HCT116 (cell line): ENCODE measurements around the gene RBM38. TPM values are rescaled to one million over a fixed set of nuclear protein-coding genes. Genes with fewer than 3 reads are reported as not detected.

ENCODE experiments used
- ATAC-seq: fragments of 200-7000 bp; cut with Tn5 transposase; 2 replicates; pipeline ENCODE4 v1.9.1; 2020; ENCODE audit warnings: mild to moderate bottlenecking, moderate library complexity
- BruUV-seq: library from RNA; stranded (reverse); fragments of 400-500 nt; replicated peaks from 2 replicates; lab custom pipeline; 2021; lab: Mats Ljungman, UMichigan
- CTCF ChIA-PET: fragments of 300-600 bp; sonication (Branson Sonifier 250); formaldehyde crosslinking; loops from one replicate; lab custom pipeline; 2021; ENCODE audit warnings: antibody characterized with exemption; lab: Charles Lee
- POLR2A ChIA-PET: fragments of 300-600, 350-600 bp; sonication (Branson Sonifier 250); formaldehyde crosslinking; loops from one replicate; lab custom pipeline; 2021; ENCODE audit warnings: antibody characterized with exemption; lab: Charles Lee
- RAD21 ChIA-PET, 2 experiments: fragments of 300-600 bp; sonication (Branson Sonifier 250); formaldehyde crosslinking; loops; one replicate each; lab custom pipeline; 2023; ENCODE audit warnings: low total read pairs in 2 of 2; ENCODE audit not compliant: uncharacterized antibody in 2 of 2, unreplicated experiment in 2 of 2, low non-redundant PET in 1 of 2; lab: Charles Lee
- DNase-seq: peaks from one replicate; pipeline ENCODE4 v3.0.0-alpha.2; 2010; ENCODE audit warnings: low read depth, low spot score
- H2AFZ ChIP-seq: fragments of 200-600 bp; shearing (Covaris generic), sonication (generic); 2 replicates; pipeline ENCODE4 v1.6.1; 2017; ENCODE audit warnings: low read depth, mixed run types, mixed read lengths, antibody characterized with exemption, low read length; ENCODE audit not compliant: poor library complexity, severe bottlenecking
- H3K27ac ChIP-seq: 2 replicates; pipeline ENCODE4 v1.5.1; 2012; ENCODE audit warnings: low read depth, low read length
- H3K27me3 ChIP-seq: fragments of 200-600 bp; sonication (generic); 2 replicates; pipeline ENCODE4 v1.6.1; 2016; ENCODE audit warnings: mixed run types, low read length, mixed read lengths; ENCODE audit not compliant: insufficient read depth
- H3K36me3 ChIP-seq, 2 experiments: fragments of 200-500 bp in 1 of 2; fragments of 200-600 bp in 1 of 2; sonication (Bioruptor generic) in 1 of 2; sonication (generic) in 1 of 2; 2 replicates each; pipeline versions ENCODE4 v1.5.1 to v1.6.1; 2014 to 2016; ENCODE audit warnings: low read length in 2 of 2, inconsistent platforms in 1 of 2, mixed read lengths in 1 of 2, mixed run types in 1 of 2; ENCODE audit not compliant: insufficient read depth in 2 of 2, control insufficient read depth in 1 of 2
- H3K4me1 ChIP-seq, 2 experiments: fragments of 200-600 bp in 1 of 2; sonication (generic) in 1 of 2; 2 replicates each; pipeline versions ENCODE4 v1.5.1 to v1.6.1; 2012 to 2017; ENCODE audit warnings: low read length in 2 of 2, inconsistent platforms in 1 of 2, mild to moderate bottlenecking in 1 of 2, mixed read lengths in 1 of 2, mixed run types in 1 of 2, moderate library complexity in 1 of 2; ENCODE audit not compliant: insufficient read depth in 2 of 2, control insufficient read depth in 1 of 2
- H3K4me2 ChIP-seq: fragments of 200-600 bp; sonication (generic); 2 replicates; pipeline ENCODE4 v1.6.1; 2017; ENCODE audit warnings: mixed run types, low read length, mixed read lengths
- H3K4me3 ChIP-seq, 2 experiments: fragments of 200-600 bp in 1 of 2; sonication (generic) in 1 of 2; replicated peaks in 1 of 2; 2 replicates each; pipeline ENCODE4 v1.5.1; 2011 to 2016; ENCODE audit warnings: low read length in 2 of 2, control low read depth in 1 of 2, low read depth in 1 of 2, mild to moderate bottlenecking in 1 of 2, mixed read lengths in 1 of 2, mixed run types in 1 of 2
- H3K79me2 ChIP-seq: fragments of 200-600 bp; sonication (generic); 2 replicates; pipeline ENCODE4 v1.6.1; 2017; ENCODE audit warnings: mild to moderate bottlenecking, mixed run types, low read length, moderate library complexity, mixed read lengths; ENCODE audit not compliant: insufficient read depth
- H3K9ac ChIP-seq: fragments of 200-600 bp; sonication (generic); 2 replicates; pipeline ENCODE4 v1.6.1; 2016; ENCODE audit warnings: low read length, mixed read lengths
- H3K9me2 ChIP-seq: fragments of 200-600 bp; sonication (generic), shearing (Covaris generic); 2 replicates; pipeline ENCODE4 v1.6.1; 2017; ENCODE audit warnings: mixed run types, mild to moderate bottlenecking, moderate library complexity; ENCODE audit not compliant: insufficient read depth
- H3K9me3 ChIP-seq, 2 experiments: fragments of 200-500 bp in 1 of 2; fragments of 200-600 bp in 1 of 2; sonication (Bioruptor generic) in 1 of 2; sonication (generic) in 1 of 2; 2 replicates each; pipeline ENCODE4 v1.6.1; 2014 to 2017; ENCODE audit warnings: low read length in 2 of 2, mixed read lengths in 2 of 2, inconsistent platforms in 1 of 2, low read depth in 1 of 2, mild to moderate bottlenecking in 1 of 2, mixed run types in 1 of 2, moderate library complexity in 1 of 2; ENCODE audit not compliant: control insufficient read depth in 1 of 2, insufficient read depth in 1 of 2
- H4K20me1 ChIP-seq: fragments of 200-600 bp; sonication (generic), shearing (Covaris generic); 2 replicates; pipeline ENCODE4 v1.6.1; 2017; ENCODE audit warnings: mixed run types, mild to moderate bottlenecking, moderate library complexity; ENCODE audit not compliant: insufficient read depth
- CBX3 ChIP-seq: IDR thresholded peaks from 2 replicates; pipeline ENCODE4 v1.6.1; 2012; ENCODE audit warnings: low read depth
- CEBPB ChIP-seq: IDR thresholded peaks from 2 replicates; pipeline ENCODE4 v1.6.1; 2012; ENCODE audit warnings: low read depth
- EGR1 ChIP-seq: IDR thresholded peaks from 2 replicates; pipeline ENCODE4 v1.6.1; 2012; ENCODE audit warnings: low read depth
- ELF1 ChIP-seq: IDR thresholded peaks from 2 replicates; pipeline ENCODE4 v1.6.1; 2012; ENCODE audit warnings: low read depth, borderline replicate concordance
- FOSL1 ChIP-seq: IDR thresholded peaks from 2 replicates; pipeline ENCODE4 v1.6.1; 2012; ENCODE audit warnings: low read depth
- RAD21 ChIP-seq: IDR thresholded peaks from 2 replicates; pipeline ENCODE4 v1.6.1; 2012; ENCODE audit warnings: low read depth, mild to moderate bottlenecking
- REST ChIP-seq: IDR thresholded peaks from 2 replicates; pipeline ENCODE4 v1.6.1; 2012; ENCODE audit warnings: low read depth
- SIN3A ChIP-seq: IDR thresholded peaks from 2 replicates; pipeline ENCODE4 v1.6.1; 2012; ENCODE audit warnings: low read depth
- SP1 ChIP-seq: IDR thresholded peaks from 2 replicates; pipeline ENCODE4 v1.6.1; 2012; ENCODE audit warnings: low read depth
- SRF ChIP-seq: IDR thresholded peaks from 2 replicates; pipeline ENCODE4 v1.6.1; 2012; ENCODE audit warnings: low read depth
- TCF7L2 ChIP-seq: IDR thresholded peaks from 2 replicates; pipeline ENCODE4 v1.7.0; 2011; ENCODE audit warnings: borderline replicate concordance, inconsistent platforms; ENCODE audit not compliant: insufficient read depth, insufficient read length; ENCODE audit errors: extremely low read depth
- YY1 ChIP-seq: IDR thresholded peaks from 2 replicates; pipeline ENCODE4 v1.6.1; 2011; ENCODE audit warnings: low read length, low read depth, moderate library complexity, mild to moderate bottlenecking; ENCODE audit not compliant: insufficient replicate concordance; ENCODE audit errors: extremely low read depth
- ZNF274 ChIP-seq: fragments of 200-500 bp; sonication (Bioruptor generic); IDR thresholded peaks from 2 replicates; pipeline ENCODE4 v1.6.1; 2014; ENCODE audit warnings: mild to moderate bottlenecking, low read depth, low read length, inconsistent platforms
- intact Hi-C: fragments of 100-400 bp; cut with micrococcal nuclease; formaldehyde crosslinking; loops from 2 replicates; pipeline ENCODE4 v1.10.0; 2022
- total RNA-seq: library from RNA; stranded (reverse); gene quantifications from one replicate; pipeline ENCODE4 v1.2.1, GENCODE V29; 2021; ENCODE audit not compliant: unreplicated experiment

Gene RBM38
- total RNA-seq, 1 experiment from 2014 or later = 36.2 TPM

- Histone ChIP-seq H3K27ac (0 out of 2 replicates have a peak overlapping the region, but pooled peaks have one; percentile 7), H3K9ac (peak overlapping the region; percentile 52; the same call in 1 of the 2 replicates), H3K27me3 (no peaks in the 10 kb centered on the region), H4K20me1 (no peaks in the 10 kb centered on the region), H3K4me1 (peaks cover 55 to 59% of the 10 kb centered on the region in 2 experiments), H2AFZ (peak overlapping the region; percentile 92), H3K9me3 (no peaks in the 10 kb centered on the region), H3K36me3 (no peaks in the 10 kb centered on the region), H3K4me3 (peak overlapping the region in 1 of 2 experiments; percentile 42; a peak in 2 of 4 replicates), H3K79me2 (no peaks in the 10 kb centered on the region), H3K9me2 (no peaks in the 10 kb centered on the region), H3K4me2 (peak overlapping the region; percentile 86)
- ChIA-PET POLR2A (no interaction called here), RAD21 (no interaction called here), CTCF (interaction anchor here (0.9 to 1.0 kb wide), 2 partner anchors 9 to 88 kb away, joined by 3 read pairs; no protein-coding TSS in a partner anchor)
- no peak for ATAC-seq
- TF ChIP-seq ELF1 = no peak
- no peak for TF ChIP-seq TCF7L2
- no peak for DNase-seq
- intact Hi-C loops = no loop called here
- BruUV-seq = no TSS peak
Observed at GRCh38 chr20:57435105-57435497, 43.9 kb downstream of the RBM38 start.

- ChIA-PET RAD21 (no interaction called here), CTCF (interaction anchor here (0.6 to 1.0 kb wide), 4 partner anchors 10 to 89 kb away, joined by 3 to 4 read pairs (median 3); no protein-coding TSS in a partner anchor), POLR2A (no interaction called here)
- no peaks in the 10 kb centered on the region for H3K9me3 ChIP-seq
- intact Hi-C loops = no loop called here
- H4K20me1 ChIP-seq = no peaks in the 10 kb centered on the region
- H3K27ac ChIP-seq = peak overlapping the region; percentile 40
- BruUV-seq = no TSS peak
- H2AFZ ChIP-seq = peak overlapping the region; percentile 92
- ATAC-seq = peak; percentile 90
- DNase-seq = peak; percentile 88
- H3K4me2 ChIP-seq = peak overlapping the region; percentile 86
- H3K27me3 ChIP-seq = no peaks in the 10 kb centered on the region
- peak overlapping the region; percentile 10 to 42; a peak in 3 of 4 replicates for H3K4me3 ChIP-seq
- H3K9ac ChIP-seq = peak overlapping the region; percentile 52
- no peaks in the 10 kb centered on the region for H3K36me3 ChIP-seq
- H3K4me1 ChIP-seq = peaks cover 58 to 61% of the 10 kb centered on the region in 2 experiments
- no peaks in the 10 kb centered on the region for H3K79me2 ChIP-seq
- H3K9me2 ChIP-seq = no peaks in the 10 kb centered on the region
- TF ChIP-seq SRF (no peak), YY1 (no peak), TCF7L2 (peak; percentile 56), ZNF274 (no peak), REST (no peak), RAD21 (peak; percentile 39), CEBPB (peak; percentile 72), CBX3 (0 out of 2 replicates have a peak, but pooled peaks have one; percentile 50), EGR1 (no peak), SIN3A (no peak), SP1 (peak; percentile 58), FOSL1 (no peak)
Observed at GRCh38 chr20:57435498-57436222, 44.5 kb downstream of the RBM38 start.
